Measurements from ENCODE around the gene LYPD3.

GRCh38 chr19:43479226-43479625 is 13.8 kb upstream of the LYPD3 start:
- TF ChIP-seq CTCF (IDR thresholded peaks at IDR 0.05; ENCODE audit: low read length) (no peak), EZH2 (IDR thresholded peaks at IDR 0.05; ENCODE audit: borderline replicate concordance, low read length) (no peak)

Data from OCI-LY1 (cell line).